Activated naive CD4-positive, alpha-beta T cell treated with anti-CD3 and anti-CD28 coated beads, Interleukin-2, amount 50 U/mL, for 16 hours (primary cell): ENCODE measurements around the gene PHF24.
A peak's percentile ranks its signal among the peaks of the same experiment; 100 is the strongest.
"Not testable (repeated sequence)": the region's sequence is repeated elsewhere in the genome, so short reads cannot be mapped to it uniquely, and the experiment has no call there.

Experiments used
- DNase-seq: peaks from one replicate; pipeline ENCODE4 v3.0.0-alpha.2; 2020

PHF24 gene

GRCh38 chr9:34957492-34958410 is at the start of gene PHF24:
Gene PHF24, plus strand, starts transcription at chr9:34958285. Its CDS starts 13,014 bp downstream, at chr9:34971299.
- peak; percentile 37 for DNase-seq

GRCh38 chr9:34927061-34927460 is 31.0 kb upstream of the PHF24 start:
- DNase-seq: no peak

GRCh38 chr9:34928921-34929320 is 29.2 kb upstream of the PHF24 start:
- no peak for DNase-seq

- peak; percentile 40 for DNase-seq
These were observed 28.5 kb upstream of the PHF24 start for GRCh38 chr9:34929506-34930102.

- DNase-seq: not testable (repeated sequence)
These were observed 18.1 kb upstream of the PHF24 start for GRCh38 chr9:34939989-34940388.

GRCh38 chr9:34948451-34948850 is 9.6 kb upstream of the PHF24 start:
- no peak for DNase-seq

- no peak for DNase-seq
These were observed 3.9 kb upstream of the PHF24 start for GRCh38 chr9:34954225-34954624.

- not testable (repeated sequence) for DNase-seq
These were observed 2.0 kb upstream of the PHF24 start for GRCh38 chr9:34956066-34956465.

- no peak for DNase-seq
These were observed 1.4 kb upstream of the PHF24 start for GRCh38 chr9:34956648-34957047.

GRCh38 chr9:34958411-34958982 is 412 bp downstream of the PHF24 start:
- DNase-seq: no peak

GRCh38 chr9:34959461-34959860 is 1.4 kb downstream of the PHF24 start:
- no peak for DNase-seq

GRCh38 chr9:34961574-34962490 is 3.7 kb downstream of the PHF24 start:
- no peak for DNase-seq

GRCh38 chr9:34962546-34962945 is 4.5 kb downstream of the PHF24 start:
- DNase-seq: no peak

- no peak for DNase-seq
These were observed 5.5 kb downstream of the PHF24 start for GRCh38 chr9:34963552-34963951.

- DNase-seq: no peak
These were observed 6.4 kb downstream of the PHF24 start for GRCh38 chr9:34964458-34964857.

GRCh38 chr9:34971146-34971811 is 13.2 kb downstream of the PHF24 start:
- DNase-seq: no peak

- no peak for DNase-seq
These were observed 16.6 kb downstream of the PHF24 start for GRCh38 chr9:34974664-34975063.

GRCh38 chr9:34976441-34976840 is 18.4 kb downstream of the PHF24 start:
- no peak for DNase-seq

GRCh38 chr9:34976992-34977391 is 18.9 kb downstream of the PHF24 start:
- no peak for DNase-seq

- no peak for DNase-seq
These were observed 22.2 kb downstream of the PHF24 start for GRCh38 chr9:34980181-34980761.

GRCh38 chr9:34982361-34982760 is 24.3 kb downstream of the PHF24 start:
- no peak for DNase-seq

- DNase-seq: no peak
These were observed 25.1 kb downstream of the PHF24 start for GRCh38 chr9:34983209-34983608.
